KMS-11 (cell line): ENCODE measurements around the gene CPSF3.

Experiments used
- H2AFZ ChIP-seq: fragments of 200-600 bp; sonication (generic); 2 replicates; pipeline ENCODE4 v1.6.1; 2016; ENCODE audit warnings: antibody characterized with exemption, mixed run types, low read depth
- H3K27ac ChIP-seq: fragments of 200-600 bp; sonication (generic); 2 replicates; pipeline ENCODE4 v1.6.1; 2016; ENCODE audit warnings: mild to moderate bottlenecking, mixed run types
- H3K27me3 ChIP-seq: fragments of 200-600 bp; sonication (generic); 2 replicates; pipeline ENCODE4 v1.6.1; 2017; ENCODE audit warnings: mild to moderate bottlenecking, low read depth, mixed run types, moderate library complexity; ENCODE audit not compliant: insufficient read depth
- H3K36me3 ChIP-seq: fragments of 200-600 bp; sonication (generic); 2 replicates; pipeline ENCODE4 v1.6.1; 2017; ENCODE audit warnings: mild to moderate bottlenecking, mixed run types; ENCODE audit not compliant: insufficient read depth
- H3K4me1 ChIP-seq: fragments of 200-600 bp; sonication (generic); 2 replicates; pipeline ENCODE4 v1.6.1; 2016; ENCODE audit warnings: mild to moderate bottlenecking, low read depth, mixed run types; ENCODE audit not compliant: poor library complexity, severe bottlenecking
- H3K4me2 ChIP-seq: fragments of 200-600 bp; sonication (generic); 2 replicates; pipeline ENCODE4 v1.7.0; 2016; ENCODE audit warnings: mild to moderate bottlenecking, mixed run types
- H3K4me3 ChIP-seq: fragments of 200-600 bp; sonication (generic); IDR thresholded peaks from 2 replicates; pipeline ENCODE4 v1.6.1; 2017; ENCODE audit warnings: low read depth, low read length, mixed read lengths; ENCODE audit not compliant: insufficient read depth
- H3K79me2 ChIP-seq: fragments of 200-600 bp; sonication (generic); 2 replicates; pipeline ENCODE4 v1.6.1; 2016; ENCODE audit warnings: low read depth, mixed run types; ENCODE audit not compliant: insufficient read depth
- H3K9ac ChIP-seq: fragments of 200-600 bp; sonication (generic); 2 replicates; pipeline ENCODE4 v1.6.1; 2016; ENCODE audit warnings: mild to moderate bottlenecking, mixed run types
- H4K20me1 ChIP-seq: fragments of 200-600 bp; sonication (generic); 2 replicates; pipeline ENCODE4 v1.6.1; 2016; ENCODE audit warnings: mild to moderate bottlenecking, mixed run types; ENCODE audit not compliant: insufficient read depth
- CTCF ChIP-seq: fragments of 200-600 bp; sonication (generic); conservative IDR thresholded peaks from 2 replicates; pipeline ENCODE4 v1.6.1; 2017; ENCODE audit warnings: low read depth, mild to moderate bottlenecking, antibody characterized with exemption, low read length, moderate library complexity, mixed read lengths

The CPSF3 gene

GRCh38 chr2:9419541-9419940, 3.9 kb upstream of the CPSF3 start:
- Histone ChIP-seq H2AFZ (no peak overlapping the region), H3K79me2 (peaks cover 49% of the 10 kb centered on the region; the same call in 1 of the 2 replicates), H3K36me3 (no peaks in the 10 kb centered on the region), H3K27me3 (no peaks in the 10 kb centered on the region), H3K4me1 (peaks cover 32% of the 10 kb centered on the region), H3K9ac (no peak overlapping the region), H4K20me1 (no peaks in the 10 kb centered on the region), H3K4me2 (no peak overlapping the region), H3K4me3 (no peak overlapping the region), H3K27ac (no peak overlapping the region)
- no peak for TF ChIP-seq CTCF

GRCh38 chr2:9420495-9420894, 3.0 kb upstream of the CPSF3 start:
- no peaks in the 10 kb centered on the region for H4K20me1 ChIP-seq
- H3K4me1 ChIP-seq, result peaks cover 41% of the 10 kb centered on the region
- peaks cover 59% of the 10 kb centered on the region; the same call in 1 of the 2 replicates for H3K79me2 ChIP-seq
- no peak overlapping the region for H2AFZ ChIP-seq
- H3K36me3 ChIP-seq, result no peaks in the 10 kb centered on the region
- no peaks in the 10 kb centered on the region for H3K27me3 ChIP-seq
- H3K27ac ChIP-seq, result no peak overlapping the region
- no peak overlapping the region for H3K4me3 ChIP-seq
- H3K9ac ChIP-seq, result no peak overlapping the region
- H3K4me2 ChIP-seq, result no peak overlapping the region
- TF ChIP-seq CTCF, result no peak

- no peak for TF ChIP-seq CTCF
- peak overlapping the region; percentile 97 for H2AFZ ChIP-seq
- H3K79me2 ChIP-seq, result peaks cover 59% of the 10 kb centered on the region; the same call in 1 of the 2 replicates
- peaks cover 43% of the 10 kb centered on the region for H3K4me1 ChIP-seq
- H3K27ac ChIP-seq, result peak overlapping the region; percentile 65
- no peaks in the 10 kb centered on the region for H4K20me1 ChIP-seq
- H3K36me3 ChIP-seq, result no peaks in the 10 kb centered on the region
- H3K4me3 ChIP-seq, result peak overlapping the region; percentile 79
- H3K4me2 ChIP-seq, result peak overlapping the region; percentile 84
- H3K27me3 ChIP-seq, result no peaks in the 10 kb centered on the region
- H3K9ac ChIP-seq, result peak overlapping the region; percentile 81
These were observed 944 bp upstream of the CPSF3 start for GRCh38 chr2:9422321-9423099.

- peak overlapping the region; percentile 93 for H3K4me3 ChIP-seq
- H3K79me2 ChIP-seq, result peaks cover 55% of the 10 kb centered on the region; the same call in 1 of the 2 replicates
- H3K27ac ChIP-seq, result peak overlapping the region; percentile 65
- H3K27me3 ChIP-seq, result no peaks in the 10 kb centered on the region
- peak overlapping the region; percentile 97 for H2AFZ ChIP-seq
- TF ChIP-seq CTCF, result no peak
- no peaks in the 10 kb centered on the region for H3K36me3 ChIP-seq
- H3K4me1 ChIP-seq, result peaks cover 42% of the 10 kb centered on the region
- peak overlapping the region; percentile 81 for H3K9ac ChIP-seq
- H3K4me2 ChIP-seq, result peak overlapping the region; percentile 91
- H4K20me1 ChIP-seq, result no peaks in the 10 kb centered on the region
These were observed 443 bp downstream of the CPSF3 start for GRCh38 chr2:9423922-9424272.
